NCI-H2107 treated with DMSO at 0.1 percent for 48 hours (cell line): ENCODE measurements around the gene EIF3K.
A peak's percentile ranks its signal among the peaks of the same experiment; 100 is the strongest.
"Not testable (repeated sequence)": the region's sequence is repeated elsewhere in the genome, so short reads cannot be mapped to it uniquely, and the experiment has no call there.

Experiments used
- DNase-seq: peaks from one replicate; lab custom pipeline; 2025; ENCODE audit not compliant: unreplicated experiment; lab: John Stamatoyannopoulos, UW

EIF3K gene

DNA sequence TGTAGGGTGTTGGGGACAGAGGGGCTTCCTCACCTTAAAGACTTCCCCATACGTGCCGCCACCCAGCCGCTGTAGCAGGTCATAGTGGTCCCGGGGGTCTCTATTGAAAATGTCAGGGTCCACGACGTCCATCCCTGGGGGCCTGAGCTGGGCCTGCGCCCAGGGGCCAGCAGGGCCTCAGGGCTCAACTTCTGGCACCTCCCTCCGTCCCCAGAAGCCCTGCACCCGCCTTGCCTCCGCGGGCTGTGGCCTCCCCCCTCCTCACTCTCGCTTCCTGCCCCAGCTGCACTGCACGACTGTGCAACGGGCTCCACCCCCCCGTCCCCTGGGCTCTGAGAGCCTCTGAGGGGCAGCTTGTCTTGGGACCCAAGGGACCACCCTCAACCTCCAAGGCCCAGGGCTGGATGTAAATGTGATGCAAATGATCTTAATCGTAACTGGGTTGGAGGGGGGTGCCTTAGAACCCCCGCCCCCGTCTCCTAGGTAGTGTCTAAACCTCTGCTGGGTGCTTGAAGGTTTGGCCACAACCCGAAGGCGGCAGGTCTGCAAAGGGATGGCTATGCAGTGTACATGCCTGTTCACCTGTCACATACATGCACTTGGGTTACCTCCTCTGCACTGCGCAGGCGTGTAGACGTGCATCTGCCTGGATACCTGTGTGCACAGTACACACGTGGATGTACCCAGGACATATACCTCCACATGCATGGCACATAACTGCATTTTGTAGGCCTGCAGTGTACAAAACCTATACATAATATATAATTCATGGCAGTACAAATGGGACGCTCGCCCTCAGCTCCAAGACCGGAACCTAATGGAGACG, 1.0 kb upstream of the EIF3K start, which contains the start of gene MAP4K1:
Gene MAP4K1, minus strand, starts transcription at position 190 of the 826 bp plus-strand sequence. Its CDS starts 58 bp downstream, at position 132.
- peak; percentile 2 for DNase-seq

DNA sequence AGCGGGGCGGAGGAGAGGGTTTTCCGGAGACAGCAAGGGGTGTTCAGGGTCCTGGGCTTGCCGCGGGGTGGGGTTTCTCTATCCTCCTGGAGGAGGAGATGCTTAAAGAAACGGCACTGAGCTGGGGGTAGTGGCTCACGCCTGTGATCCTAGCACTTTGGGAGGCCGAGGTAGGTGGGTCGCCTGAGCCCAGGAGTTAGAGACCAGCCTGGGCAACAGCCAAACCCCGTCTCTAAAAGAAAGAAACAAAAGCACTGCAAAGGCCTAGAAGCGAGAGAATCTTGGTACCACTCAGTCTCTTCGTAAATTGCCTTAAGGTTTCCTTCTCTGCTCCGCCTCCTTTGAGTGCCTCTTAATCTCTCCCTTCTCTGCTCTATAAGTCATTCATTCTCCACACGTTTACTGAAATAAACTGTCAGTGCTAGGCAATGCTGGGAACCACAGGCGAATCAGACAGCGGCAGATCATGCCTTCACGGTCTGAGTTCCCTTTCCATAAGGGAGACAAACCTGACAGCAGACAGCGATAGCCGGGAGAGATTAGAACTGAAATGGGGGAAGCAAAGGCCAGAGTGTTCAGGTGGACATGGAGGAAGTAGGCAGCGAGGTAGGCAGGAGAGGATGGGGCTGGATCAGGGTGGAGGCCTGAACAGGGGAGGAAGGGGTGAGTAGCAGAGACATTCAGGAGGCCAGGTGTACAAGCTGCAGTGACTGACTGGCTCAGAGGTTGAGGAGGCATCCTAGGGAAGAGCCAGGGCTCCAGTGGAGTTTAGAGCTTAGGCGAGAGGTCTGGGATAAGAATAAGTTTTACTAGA, 580 bp downstream of the EIF3K start:
- no peak for DNase-seq

DNA sequence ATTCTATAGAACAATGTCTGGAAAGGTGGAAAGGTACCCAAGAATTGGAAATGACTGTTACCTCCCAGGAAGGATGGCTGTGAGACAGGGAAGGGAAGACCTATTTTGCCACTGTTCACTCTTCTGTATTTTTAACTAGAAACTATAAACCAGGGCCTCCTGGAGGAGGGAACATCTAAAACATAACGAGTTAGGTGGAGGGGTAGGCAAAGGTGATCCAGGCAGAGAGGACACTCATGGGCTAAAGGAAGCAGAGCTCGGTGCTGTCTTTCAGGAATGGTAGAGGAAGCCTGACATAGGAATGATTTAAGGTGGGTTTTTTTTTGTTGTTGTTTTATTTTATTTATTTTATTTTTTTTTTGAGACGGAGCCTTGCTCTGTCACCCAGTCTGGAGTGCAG, 5.8 kb downstream of the EIF3K start:
- DNase-seq, result no peak

DNA sequence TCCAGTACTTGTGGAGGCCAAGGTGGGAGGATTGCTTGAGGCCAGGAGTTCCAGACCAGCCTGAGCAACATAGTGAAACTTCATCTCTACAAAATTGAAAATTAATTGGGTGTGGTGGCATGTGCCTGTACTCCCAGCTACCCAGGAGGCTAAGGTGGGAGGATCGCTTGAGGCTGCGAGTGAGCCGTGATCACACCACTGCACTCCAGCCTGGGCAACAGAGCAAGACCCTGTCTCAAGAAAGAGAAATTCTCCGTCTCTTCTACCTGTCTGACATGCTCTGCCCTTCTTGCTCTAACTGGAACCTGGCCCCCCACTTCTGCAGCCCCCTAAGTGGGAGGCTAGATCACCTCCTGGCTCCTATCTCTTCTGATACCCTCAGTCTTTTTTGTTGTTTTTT, 7.4 kb downstream of the EIF3K start:
- no peak for DNase-seq

DNA sequence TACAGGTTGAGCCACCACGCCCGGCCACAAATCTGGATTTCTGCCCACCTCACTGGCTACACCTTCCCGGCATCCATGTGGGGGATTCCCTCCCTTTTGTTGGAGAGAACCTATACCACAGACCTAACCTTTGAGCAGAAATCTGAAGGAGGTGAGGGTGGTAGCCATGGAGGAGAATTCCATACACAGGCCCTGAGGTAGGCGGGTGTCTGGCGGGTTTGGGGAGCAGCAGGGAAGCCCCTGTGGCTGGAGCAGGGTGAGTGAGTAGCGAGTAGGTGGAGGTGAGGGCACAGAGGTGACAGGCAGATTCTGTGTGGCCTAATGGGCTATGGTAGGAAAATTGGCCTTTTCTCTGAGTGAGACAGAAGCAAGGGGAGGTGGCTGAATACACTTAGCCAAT, 10.6 kb downstream of the EIF3K start:
- DNase-seq, result no peak

DNA sequence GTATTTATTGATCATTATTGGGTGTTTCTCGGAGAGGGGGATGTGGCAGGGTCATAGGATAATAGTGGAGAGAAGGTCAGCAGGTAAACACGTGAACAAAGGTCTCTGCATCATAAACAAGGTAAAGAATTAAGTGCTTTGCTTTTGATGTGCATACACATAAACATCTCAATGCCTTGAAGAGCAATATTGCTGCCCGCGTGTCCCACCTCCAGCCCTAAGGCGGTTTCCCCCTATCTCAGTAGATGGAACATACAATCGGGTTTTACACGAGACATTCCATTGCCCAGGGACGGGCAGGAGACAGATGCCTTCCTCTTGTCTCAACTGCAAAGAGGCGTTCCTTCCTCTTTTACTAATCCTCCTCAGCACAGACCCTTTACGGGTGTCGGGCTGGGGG, 12.3 kb downstream of the EIF3K start:
- DNase-seq, result not testable (repeated sequence)

DNA sequence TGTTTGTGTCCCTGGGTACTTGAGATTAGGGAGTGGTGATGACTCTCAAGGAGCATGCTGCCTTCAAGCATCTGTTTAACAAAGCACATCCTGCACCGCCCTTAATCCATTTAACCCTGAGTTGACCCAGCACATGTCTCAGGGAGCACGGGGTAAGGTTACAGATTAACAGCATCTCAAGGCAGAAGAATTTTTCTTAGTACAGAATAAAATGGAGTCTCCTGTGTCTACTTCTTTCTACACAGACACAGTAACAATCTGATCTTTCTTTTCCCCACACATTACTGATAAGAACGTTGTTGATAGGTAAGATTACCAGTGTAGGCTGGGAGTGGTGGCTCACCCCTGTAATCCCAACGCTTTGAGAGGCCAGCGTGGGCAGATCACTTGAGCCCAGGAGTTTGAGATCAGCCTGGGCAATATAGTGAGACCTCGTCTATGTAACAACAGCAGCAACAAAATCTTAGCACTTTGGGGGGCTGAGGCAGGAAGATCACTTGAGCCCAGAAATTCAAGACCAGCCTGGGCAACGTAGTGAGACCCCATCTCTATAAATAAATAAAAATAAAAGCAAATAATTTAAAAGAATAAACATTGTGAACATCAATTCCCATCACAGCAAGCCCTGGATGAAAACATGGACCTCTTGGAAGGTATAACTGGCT, 13.0 kb downstream of the EIF3K start:
- DNase-seq, result not testable (repeated sequence)

DNA sequence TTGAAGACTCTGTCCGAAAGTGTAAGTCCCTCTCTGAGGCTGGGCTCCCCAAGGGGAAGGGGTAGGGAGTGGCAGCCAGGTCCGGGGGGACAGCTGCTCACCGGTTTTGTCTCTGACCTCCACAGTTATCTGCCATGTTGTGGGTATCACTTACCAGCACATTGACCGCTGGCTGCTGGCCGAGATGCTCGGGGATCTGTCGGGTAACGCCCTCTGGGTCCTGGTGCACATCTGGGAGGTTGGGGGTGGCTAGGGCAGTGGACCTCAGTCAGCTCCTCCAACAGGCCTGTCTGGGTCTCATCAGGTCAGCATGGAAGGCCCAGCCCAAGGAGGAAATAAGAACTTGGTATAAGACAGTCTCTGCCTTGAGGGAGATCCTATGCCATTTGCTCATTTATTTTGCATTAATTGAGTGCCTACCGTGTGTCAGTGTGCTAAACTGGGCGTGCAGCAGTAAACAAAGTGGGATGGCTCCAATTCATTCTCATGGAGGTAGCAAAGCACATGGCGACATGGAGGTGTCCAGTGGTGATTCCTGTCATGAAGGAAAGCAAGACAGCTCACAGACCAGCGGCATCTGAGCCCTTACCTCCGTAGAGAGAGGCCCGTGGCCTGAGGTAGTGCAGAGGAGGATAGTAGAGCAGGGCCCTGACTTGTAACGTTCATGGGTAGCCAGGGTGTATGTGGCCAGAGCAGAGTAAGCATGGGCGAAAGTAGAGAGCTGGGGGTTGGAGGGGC, 13.7 kb downstream of the EIF3K start:
- no peak for DNase-seq

DNA sequence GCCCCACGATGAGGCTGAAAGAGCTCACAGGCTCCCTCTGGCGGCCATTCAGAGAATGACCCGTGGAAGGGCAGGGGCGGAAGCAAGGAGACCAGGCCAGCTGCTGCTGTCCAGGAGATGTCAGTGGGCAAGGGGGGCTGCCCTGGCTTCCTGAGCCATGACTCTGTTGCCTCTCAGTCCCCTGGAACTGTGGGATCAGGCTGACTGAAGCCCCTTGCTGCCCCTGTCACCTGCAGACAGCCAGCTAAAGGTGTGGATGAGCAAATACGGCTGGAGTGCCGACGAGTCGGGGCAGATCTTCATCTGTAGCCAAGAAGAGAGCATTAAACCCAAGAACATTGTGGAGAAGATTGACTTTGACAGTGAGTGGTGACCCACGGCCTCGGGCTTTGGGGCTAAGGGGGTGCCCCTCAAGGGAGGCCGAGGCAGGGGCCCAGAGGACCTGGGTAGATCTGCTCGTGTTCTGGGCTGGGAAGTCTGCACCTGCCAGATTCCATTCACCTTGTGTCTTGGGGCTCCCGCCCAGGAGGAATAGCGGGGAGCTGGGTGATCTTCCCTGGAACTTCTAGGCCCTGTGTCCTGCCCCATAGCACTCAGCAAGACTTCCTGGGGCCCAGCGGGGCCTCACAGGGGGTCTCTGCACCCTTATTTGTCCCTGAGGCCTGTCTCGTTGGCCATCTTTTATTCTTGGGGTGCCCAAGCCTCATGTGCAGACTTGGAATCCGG, 15.9 kb downstream of the EIF3K start:
- no peak for DNase-seq

DNA sequence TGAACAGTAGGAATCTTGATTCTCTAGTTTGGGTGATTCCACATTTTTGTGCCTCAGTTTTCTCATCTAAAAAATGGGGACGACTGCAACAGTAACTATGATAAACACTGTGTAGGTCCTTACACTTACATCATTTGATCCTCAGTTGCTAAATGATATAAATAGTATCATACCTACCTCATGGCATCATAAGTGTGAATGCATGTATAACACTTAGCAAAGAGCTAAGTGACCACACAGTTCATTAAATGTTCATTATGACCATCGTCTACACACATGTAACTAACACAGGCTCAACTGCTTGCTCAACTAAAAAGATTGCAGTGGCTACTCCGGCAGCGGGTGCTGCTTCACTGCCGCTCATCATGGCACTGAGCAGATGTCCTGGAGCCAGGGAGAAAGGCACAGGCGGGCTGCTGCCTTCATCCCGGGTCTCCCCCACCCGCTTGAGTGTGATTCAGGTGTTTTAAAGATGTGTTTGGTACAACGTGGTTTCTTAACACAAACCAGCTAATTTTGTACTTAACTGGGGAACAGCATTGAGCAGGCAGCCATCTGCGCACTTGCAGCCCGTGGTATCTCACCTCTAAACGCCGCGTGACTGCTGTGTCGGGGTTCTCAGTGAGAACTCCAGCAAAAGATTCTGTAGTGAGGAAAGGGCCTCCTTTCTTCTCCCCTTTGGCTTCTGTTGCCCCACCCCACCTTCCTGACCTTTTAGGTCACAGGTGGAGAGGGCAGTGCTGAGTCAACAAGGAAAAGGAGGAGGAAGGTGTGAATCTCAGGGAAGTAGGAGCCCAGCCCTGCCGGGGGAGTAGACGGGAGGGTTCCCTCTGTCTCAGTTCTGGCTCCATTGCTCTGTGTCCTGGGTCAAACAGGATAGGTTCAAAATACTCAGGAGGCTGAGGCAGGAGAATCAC, 16.8 kb downstream of the EIF3K start:
- no peak for DNase-seq

DNA sequence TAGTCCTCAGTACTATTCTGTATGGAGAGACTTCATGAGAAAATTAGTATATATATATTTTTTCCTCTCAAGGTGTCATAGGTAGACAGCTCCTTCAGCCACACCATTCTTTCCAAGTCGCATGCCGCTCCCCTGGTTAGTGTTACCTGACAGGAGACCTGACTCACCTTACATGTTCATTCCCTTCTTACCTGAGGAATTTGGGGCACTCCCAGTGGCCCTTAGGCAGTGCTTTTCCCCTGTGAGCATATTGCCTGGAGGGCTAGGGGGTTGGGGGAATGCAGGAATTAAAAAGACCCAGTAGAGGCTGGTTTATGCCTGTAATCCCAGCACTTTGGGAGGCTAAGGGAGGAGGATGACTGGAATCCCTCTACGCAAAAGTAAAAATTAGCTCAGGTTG, 19.5 kb downstream of the EIF3K start:
- DNase-seq, result no peak

DNA sequence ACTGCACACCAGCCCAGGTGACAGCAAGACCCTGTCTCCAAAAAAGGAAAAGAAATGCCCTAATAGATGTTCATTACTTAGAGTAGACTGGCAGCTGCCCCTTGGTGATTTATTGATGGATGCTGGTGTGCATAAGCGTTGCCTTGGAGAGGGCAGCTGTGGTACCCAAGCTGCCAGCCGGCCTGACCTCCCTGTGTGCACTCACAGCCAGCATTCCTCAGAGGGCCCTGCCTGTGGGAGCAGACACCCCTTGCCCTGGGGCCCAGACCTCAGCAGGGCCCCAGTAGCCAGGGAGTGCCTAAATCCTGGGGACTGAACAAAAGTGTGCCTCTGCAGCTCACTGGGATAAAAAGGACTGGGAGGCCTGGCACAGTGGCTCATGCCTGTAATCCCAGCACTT, 20.7 kb downstream of the EIF3K start:
- DNase-seq, result no peak

DNA sequence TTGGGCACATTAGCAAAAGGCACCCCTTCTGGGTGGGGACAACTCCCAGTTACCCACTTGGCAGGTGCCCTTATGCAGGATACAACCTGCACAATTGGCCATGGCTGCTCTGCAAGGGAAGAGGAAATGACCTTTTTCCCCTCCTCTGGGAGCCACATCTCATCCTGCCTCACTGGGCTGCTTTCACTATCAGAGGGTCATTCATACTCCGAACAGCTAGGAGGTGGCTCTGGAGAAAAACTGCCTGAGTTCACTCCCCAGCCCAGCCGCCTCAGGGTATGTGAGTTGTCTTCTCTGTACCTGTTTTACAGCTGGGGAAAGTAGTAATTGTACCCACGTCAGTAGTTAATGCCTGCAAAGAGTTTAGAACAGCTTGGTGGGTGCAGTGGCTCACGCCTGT, 21.4 kb downstream of the EIF3K start:
- DNase-seq, result no peak

DNA sequence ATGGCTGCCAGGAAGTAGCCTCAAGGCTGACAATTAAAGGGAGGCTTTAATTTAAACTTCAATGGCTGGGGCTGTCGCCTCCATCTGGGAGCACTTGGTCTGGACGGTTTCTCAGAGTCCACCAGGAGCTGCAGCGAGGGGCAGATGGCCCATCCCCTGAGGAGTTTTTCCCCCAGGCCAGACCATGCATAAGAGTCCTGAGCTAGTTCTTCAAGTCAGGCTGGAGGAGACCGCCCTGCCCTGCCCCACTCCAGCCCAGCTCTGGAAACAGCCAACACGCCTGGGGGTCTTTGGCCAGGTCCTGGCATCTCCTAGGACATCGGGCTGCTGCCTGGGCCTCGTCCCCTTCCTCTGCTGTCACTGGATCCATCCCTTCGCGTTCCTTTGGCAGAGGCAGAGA, 23.2 kb downstream of the EIF3K start:
- no peak for DNase-seq

DNA sequence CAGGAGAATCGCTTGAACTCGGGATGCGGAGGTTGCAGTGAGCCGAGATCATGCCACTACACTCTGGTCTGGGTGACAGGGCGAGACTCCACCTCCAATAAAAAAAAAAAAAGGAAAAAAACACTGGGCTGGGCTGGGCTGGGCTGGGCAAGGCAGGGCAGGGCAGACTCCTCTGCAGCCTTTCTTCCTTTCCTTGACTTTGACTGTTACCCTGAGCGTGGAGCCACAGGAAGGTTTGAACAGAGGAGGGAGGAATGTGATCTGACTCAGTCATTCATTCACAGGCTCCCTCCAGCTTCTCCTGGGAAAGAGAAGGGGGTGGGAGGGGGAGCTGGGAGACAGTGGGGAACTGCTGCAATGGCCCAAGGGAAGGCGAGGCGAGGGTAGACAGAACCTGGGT, 25.7 kb downstream of the EIF3K start:
- DNase-seq, result no peak

DNA sequence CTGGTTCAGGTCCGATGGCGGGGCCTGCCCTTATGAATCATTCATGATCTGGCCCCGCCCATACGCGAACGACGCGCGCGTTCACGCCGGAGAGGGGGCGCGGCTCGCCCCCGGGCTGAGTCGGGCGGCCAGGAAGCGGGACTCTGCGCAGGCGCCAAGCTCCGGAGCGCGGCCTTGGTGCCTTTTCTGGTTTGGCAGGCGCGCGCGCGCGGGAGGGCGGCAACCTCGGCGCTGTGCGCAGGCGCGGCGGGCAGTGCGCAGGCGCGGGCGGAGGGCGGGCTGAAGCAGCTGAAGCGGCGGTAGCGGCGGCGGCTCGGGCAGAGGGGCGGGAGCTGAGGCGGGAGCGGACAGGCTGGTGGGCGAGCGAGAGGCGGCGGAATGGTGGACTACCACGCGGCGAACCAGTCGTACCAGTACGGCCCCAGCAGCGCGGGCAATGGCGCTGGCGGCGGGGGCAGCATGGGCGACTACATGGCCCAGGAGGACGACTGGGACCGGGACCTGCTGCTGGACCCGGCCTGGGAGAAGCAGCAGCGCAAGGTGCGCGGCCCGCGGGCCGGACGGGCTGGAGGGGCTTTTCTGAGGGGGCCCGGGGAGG, 28.5 kb downstream of the EIF3K start, which contains the start of gene ACTN4:
Gene ACTN4, plus strand, starts transcription at position 282 of the 598 bp plus-strand sequence. Its CDS starts 97 bp downstream, at position 379.
- peak; percentile 70 for DNase-seq

DNA sequence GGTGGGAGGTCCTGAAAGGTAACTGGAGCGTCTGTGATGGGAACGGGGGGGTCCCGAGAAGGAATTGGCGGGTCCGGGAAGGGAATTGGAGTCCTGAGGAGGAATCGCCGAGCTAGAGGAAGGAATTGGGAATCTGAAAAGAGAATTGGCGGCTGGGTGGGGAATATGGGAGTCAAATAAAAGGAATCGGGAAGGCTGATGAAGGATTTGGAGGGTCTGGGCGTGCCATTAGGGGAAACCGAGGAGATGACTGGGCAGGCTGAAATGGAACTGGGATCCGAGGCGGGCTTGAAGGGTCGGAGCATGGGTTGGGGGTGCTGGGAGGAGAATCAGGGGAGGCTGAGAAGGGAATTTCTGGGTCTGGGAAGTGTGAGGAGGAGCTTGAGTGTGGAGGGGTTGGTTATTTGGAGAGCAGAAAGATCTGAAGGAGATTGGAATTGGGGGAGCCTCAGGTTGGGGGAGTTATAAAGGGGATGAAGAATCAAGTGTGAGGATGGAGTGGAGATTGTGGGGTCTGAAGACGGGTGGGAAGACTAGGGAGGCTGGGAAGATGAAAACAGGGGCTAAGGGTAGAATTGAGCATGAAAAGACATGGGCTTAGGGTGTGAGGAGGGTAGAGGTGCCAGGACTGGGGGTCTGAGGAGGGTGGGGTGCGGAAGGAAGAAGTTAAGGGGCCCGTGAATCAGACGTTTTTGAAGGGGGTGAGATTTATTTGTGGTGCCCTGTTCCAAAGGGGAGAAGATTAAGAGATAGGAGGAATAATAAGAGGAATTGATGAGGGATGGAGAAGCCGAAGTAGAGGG, 29.2 kb downstream of the EIF3K start:
- no peak for DNase-seq

DNA sequence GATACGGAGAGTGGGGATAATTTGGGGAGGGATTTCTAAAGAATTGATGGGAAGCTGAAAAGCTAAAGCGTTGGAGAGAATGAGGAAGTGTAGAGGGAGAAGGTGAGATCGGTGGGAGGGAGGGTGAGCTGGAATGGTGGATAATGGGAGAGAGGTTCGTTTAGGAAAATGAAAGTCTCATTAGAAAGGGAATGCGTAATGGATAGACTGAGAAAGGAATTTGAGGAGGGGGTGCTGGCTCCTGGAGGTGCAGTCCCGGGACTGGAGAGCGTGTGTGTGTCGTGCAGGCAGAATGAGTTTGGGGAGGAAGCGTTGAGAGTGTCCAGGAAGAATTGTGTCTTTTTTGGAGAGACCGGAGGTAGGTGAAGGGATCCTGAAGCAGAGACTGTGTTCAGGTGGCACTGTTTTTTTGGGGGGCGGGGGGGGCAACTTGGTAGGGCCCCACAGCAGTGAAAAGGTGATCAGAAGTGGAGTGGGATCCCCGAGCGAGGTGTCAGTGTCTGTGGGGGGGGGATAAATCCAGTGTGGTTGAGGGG, 29.8 kb downstream of the EIF3K start:
- DNase-seq, result no peak
